HepG2 (cell line): Measurements from ENCODE around the gene FASTKD1. TPM values are rescaled to one million over a fixed set of nuclear protein-coding genes. Genes with fewer than 3 reads are reported as not detected.
A peak's percentile ranks its signal among the peaks of the same experiment; 100 is the strongest.

Source experiments
- BORCS8-MEF2B ChIP-seq: sonication (generic); formaldehyde crosslinking; IDR thresholded peaks from 2 replicates; pipeline ENCODE4 v1.8.0; 2022; ENCODE audit warnings: mild to moderate bottlenecking, missing genetic modification reagents
- CBX5 ChIP-seq: sonication (generic); formaldehyde crosslinking; IDR thresholded peaks from 2 replicates; pipeline ENCODE4 v1.4.0; 2020; ENCODE audit warnings: missing genetic modification reagents, borderline replicate concordance
- CEBPG ChIP-seq: IDR thresholded peaks from 2 replicates; pipeline ENCODE4 v1.6.1; 2016
- FOXA3 ChIP-seq: IDR thresholded peaks from 2 replicates; pipeline ENCODE4 v1.6.1; 2016; ENCODE audit warnings: missing genetic modification reagents, missing compliant biosample characterization
- GFI1 ChIP-seq: sonication (generic); formaldehyde crosslinking; IDR thresholded peaks from 2 replicates; pipeline ENCODE4 v1.5.0; 2020; ENCODE audit warnings: missing genetic modification reagents, mild to moderate bottlenecking, borderline replicate concordance
- KDM1A ChIP-seq: IDR thresholded peaks from 2 replicates; pipeline ENCODE4 v1.6.1; 2016; ENCODE audit warnings: missing compliant biosample characterization
- MIER2 ChIP-seq: IDR thresholded peaks from 2 replicates; pipeline ENCODE4 v1.6.1; 2016; ENCODE audit warnings: missing biosample characterization, missing genetic modification reagents
- MLLT10 ChIP-seq: sonication (generic); formaldehyde crosslinking; IDR thresholded peaks from 2 replicates; pipeline ENCODE4 v1.4.0; 2020; ENCODE audit warnings: missing genetic modification reagents
- REPIN1 ChIP-seq: sonication (generic); formaldehyde crosslinking; IDR thresholded peaks from 2 replicates; pipeline ENCODE4 v1.8.0; 2022; ENCODE audit warnings: missing genetic modification reagents, low read depth, mild to moderate bottlenecking, borderline replicate concordance
- SAP130 ChIP-seq: IDR thresholded peaks from 2 replicates; pipeline ENCODE4 v1.6.1; 2016; ENCODE audit warnings: low read depth
- SMAD3 ChIP-seq: sonication (generic); formaldehyde crosslinking; IDR thresholded peaks from 2 replicates; pipeline ENCODE4 v1.4.0; 2020; ENCODE audit warnings: missing genetic modification reagents
- STAG1 ChIP-seq: sonication (generic); formaldehyde crosslinking; IDR thresholded peaks from 2 replicates; pipeline ENCODE4 v1.4.0; 2020; ENCODE audit warnings: missing genetic modification reagents
- ZFX ChIP-seq: sonication (generic); formaldehyde crosslinking; IDR thresholded peaks from 2 replicates; pipeline ENCODE4 v1.4.0; 2020; ENCODE audit warnings: mild to moderate bottlenecking, low read depth, missing genetic modification reagents, moderate library complexity
- ZKSCAN1 ChIP-seq: fragments of 150-350 bp; IDR thresholded peaks from 2 replicates; pipeline ENCODE4 v1.6.1; 2014; ENCODE audit warnings: low read length
- ZNF547 ChIP-seq: sonication (generic); formaldehyde crosslinking; IDR thresholded peaks from 2 replicates; pipeline ENCODE4 v1.5.1; 2020; ENCODE audit warnings: mild to moderate bottlenecking, missing genetic modification reagents
- ZNF713 ChIP-seq: sonication (generic); formaldehyde crosslinking; IDR thresholded peaks from 2 replicates; pipeline ENCODE4 v1.4.0; 2020; ENCODE audit warnings: mild to moderate bottlenecking, missing genetic modification reagents
- ZSCAN21 ChIP-seq: sonication (generic); formaldehyde crosslinking; IDR thresholded peaks from 2 replicates; pipeline ENCODE4 v1.8.0; 2022; ENCODE audit warnings: mild to moderate bottlenecking, missing genetic modification reagents, moderate library complexity, borderline replicate concordance
- polyA plus RNA-seq, 8 experiments: library from polyadenylated mRNA; depleted of rRNA in 3 of 8; stranded (reverse) in 7 of 8; unstranded in 1 of 8; fragments of >200 nt; fragmentation: Illumina TruSeq in 4 of 8; extraction: Trizol in 4 of 8; gene quantifications; 2 replicates each; pipeline versions ENCODE4 v1.2.1 to v1.2.3, GENCODE V29; 2011 to 2016; ENCODE audit warnings: low read depth in 4 of 8, missing spikeins in 1 of 8, mixed read lengths in 1 of 8; ENCODE audit not compliant: insufficient read depth in 1 of 8
- total RNA-seq, 5 experiments: library from RNA; depleted of rRNA; stranded (reverse); fragments of >200 nt; fragmentation: Illumina TruSeq; extraction: Trizol; gene quantifications; 2 replicates each; pipeline ENCODE4 v1.2.3, GENCODE V29; 2016; ENCODE audit warnings: low read depth in 1 of 5
- TF ChIP-seq, protein P1 (sequence below): IDR thresholded peaks from 2 replicates; pipeline ENCODE4 v1.4.0; 2020; ENCODE audit warnings: mild to moderate bottlenecking, missing genetic modification reagents
- TF ChIP-seq, protein P2 (sequence below): IDR thresholded peaks from 2 replicates; pipeline ENCODE4 v1.6.1; 2016
- TF ChIP-seq, protein P3 (sequence below): IDR thresholded peaks from 2 replicates; pipeline ENCODE4 v1.6.1; 2018; ENCODE audit warnings: missing genetic modification reagents
- TF ChIP-seq, protein P4 (sequence below): sonication (generic); formaldehyde crosslinking; IDR thresholded peaks from 2 replicates; pipeline ENCODE4 v1.5.0; 2020; ENCODE audit warnings: mild to moderate bottlenecking, missing genetic modification reagents, moderate library complexity
- TF ChIP-seq, protein P5 (sequence below): sonication (generic); formaldehyde crosslinking; IDR thresholded peaks from 2 replicates; pipeline ENCODE4 v1.8.1; 2023; ENCODE audit warnings: mild to moderate bottlenecking, inconsistent platforms, moderate library complexity, missing genetic modification reagents, borderline replicate concordance

FASTKD1 gene
- total and polyA plus RNA-seq, 2 of the 13 experiments (the other 11 are each of a cell fraction or from before 2014, with no cell fraction given) = 35.0 to 38.0 TPM

DNA sequence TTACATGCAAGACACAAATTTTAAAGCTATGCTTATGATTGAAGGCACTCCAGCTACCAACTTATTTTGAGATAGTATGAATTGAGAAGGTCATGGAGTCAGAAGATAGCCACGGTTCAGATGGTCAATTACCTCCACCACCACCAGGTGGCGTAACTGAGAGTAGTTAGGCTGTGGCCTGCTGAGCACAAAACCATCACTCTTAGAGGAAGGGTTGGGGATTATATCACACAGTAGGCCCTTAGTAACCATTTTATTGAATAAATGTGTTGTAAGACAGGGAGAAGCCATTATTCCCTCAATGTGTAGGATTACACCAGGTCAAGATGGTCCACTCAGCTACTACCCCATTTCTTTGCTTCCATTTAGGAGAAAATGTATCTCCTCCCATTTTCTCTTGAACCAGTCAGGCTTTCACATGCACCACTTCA, 45.4 kb downstream of the FASTKD1 start (continued):
- TF ChIP-seq REPIN1 (peak; percentile 52; the same call in 1 of the 2 replicates), MLLT10 (CRISPR knock-in tag) (no peak), CEBPG (CRISPR knock-in tag) (no peak), SMAD3 (CRISPR knock-in tag) (peak; percentile 34; the same call in 1 of the 2 replicates), ZSCAN21 (CRISPR knock-in tag) (no peak), ZNF713 (CRISPR knock-in tag) (no peak), GFI1 (0 out of 2 replicates have a peak, but pooled peaks have one; percentile 20), ZNF547 (no peak), MIER2 (CRISPR knock-in tag) (0 out of 2 replicates have a peak, but pooled peaks have one; percentile 19), STAG1 (CRISPR knock-in tag) (peak; percentile 83), ZKSCAN1 (peak; percentile 93), FOXA3 (CRISPR knock-in tag) (0 out of 2 replicates have a peak, but pooled peaks have one; percentile 13), ZFX (CRISPR knock-in tag) (peak; percentile 56), SAP130 (CRISPR knock-in tag) (0 out of 2 replicates have a peak, but pooled peaks have one; percentile 34), KDM1A (CRISPR knock-in tag) (no peak), BORCS8-MEF2B (CRISPR knock-in tag) (no peak), CBX5 (CRISPR knock-in tag) (0 out of 2 replicates have a peak, but pooled peaks have one; percentile 28)
- TF ChIP-seq, protein P1, sequence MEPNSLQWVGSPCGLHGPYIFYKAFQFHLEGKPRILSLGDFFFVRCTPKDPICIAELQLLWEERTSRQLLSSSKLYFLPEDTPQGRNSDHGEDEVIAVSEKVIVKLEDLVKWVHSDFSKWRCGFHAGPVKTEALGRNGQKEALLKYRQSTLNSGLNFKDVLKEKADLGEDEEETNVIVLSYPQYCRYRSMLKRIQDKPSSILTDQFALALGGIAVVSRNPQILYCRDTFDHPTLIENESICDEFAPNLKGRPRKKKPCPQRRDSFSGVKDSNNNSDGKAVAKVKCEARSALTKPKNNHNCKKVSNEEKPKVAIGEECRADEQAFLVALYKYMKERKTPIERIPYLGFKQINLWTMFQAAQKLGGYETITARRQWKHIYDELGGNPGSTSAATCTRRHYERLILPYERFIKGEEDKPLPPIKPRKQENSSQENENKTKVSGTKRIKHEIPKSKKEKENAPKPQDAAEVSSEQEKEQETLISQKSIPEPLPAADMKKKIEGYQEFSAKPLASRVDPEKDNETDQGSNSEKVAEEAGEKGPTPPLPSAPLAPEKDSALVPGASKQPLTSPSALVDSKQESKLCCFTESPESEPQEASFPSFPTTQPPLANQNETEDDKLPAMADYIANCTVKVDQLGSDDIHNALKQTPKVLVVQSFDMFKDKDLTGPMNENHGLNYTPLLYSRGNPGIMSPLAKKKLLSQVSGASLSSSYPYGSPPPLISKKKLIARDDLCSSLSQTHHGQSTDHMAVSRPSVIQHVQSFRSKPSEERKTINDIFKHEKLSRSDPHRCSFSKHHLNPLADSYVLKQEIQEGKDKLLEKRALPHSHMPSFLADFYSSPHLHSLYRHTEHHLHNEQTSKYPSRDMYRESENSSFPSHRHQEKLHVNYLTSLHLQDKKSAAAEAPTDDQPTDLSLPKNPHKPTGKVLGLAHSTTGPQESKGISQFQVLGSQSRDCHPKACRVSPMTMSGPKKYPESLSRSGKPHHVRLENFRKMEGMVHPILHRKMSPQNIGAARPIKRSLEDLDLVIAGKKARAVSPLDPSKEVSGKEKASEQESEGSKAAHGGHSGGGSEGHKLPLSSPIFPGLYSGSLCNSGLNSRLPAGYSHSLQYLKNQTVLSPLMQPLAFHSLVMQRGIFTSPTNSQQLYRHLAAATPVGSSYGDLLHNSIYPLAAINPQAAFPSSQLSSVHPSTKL (CRISPR knock-in tag) = peak; percentile 30; the same call in 1 of the 2 replicates
- TF ChIP-seq, protein P2, sequence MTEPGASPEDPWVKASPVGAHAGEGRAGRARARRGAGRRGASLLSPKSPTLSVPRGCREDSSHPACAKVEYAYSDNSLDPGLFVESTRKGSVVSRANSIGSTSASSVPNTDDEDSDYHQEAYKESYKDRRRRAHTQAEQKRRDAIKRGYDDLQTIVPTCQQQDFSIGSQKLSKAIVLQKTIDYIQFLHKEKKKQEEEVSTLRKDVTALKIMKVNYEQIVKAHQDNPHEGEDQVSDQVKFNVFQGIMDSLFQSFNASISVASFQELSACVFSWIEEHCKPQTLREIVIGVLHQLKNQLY (CRISPR knock-in tag) = no peak
- TF ChIP-seq, protein P3, sequence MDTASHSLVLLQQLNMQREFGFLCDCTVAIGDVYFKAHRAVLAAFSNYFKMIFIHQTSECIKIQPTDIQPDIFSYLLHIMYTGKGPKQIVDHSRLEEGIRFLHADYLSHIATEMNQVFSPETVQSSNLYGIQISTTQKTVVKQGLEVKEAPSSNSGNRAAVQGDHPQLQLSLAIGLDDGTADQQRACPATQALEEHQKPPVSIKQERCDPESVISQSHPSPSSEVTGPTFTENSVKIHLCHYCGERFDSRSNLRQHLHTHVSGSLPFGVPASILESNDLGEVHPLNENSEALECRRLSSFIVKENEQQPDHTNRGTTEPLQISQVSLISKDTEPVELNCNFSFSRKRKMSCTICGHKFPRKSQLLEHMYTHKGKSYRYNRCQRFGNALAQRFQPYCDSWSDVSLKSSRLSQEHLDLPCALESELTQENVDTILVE (CRISPR knock-in tag) = peak; percentile 59; the same call in 1 of the 2 replicates
- TF ChIP-seq, protein P4, sequence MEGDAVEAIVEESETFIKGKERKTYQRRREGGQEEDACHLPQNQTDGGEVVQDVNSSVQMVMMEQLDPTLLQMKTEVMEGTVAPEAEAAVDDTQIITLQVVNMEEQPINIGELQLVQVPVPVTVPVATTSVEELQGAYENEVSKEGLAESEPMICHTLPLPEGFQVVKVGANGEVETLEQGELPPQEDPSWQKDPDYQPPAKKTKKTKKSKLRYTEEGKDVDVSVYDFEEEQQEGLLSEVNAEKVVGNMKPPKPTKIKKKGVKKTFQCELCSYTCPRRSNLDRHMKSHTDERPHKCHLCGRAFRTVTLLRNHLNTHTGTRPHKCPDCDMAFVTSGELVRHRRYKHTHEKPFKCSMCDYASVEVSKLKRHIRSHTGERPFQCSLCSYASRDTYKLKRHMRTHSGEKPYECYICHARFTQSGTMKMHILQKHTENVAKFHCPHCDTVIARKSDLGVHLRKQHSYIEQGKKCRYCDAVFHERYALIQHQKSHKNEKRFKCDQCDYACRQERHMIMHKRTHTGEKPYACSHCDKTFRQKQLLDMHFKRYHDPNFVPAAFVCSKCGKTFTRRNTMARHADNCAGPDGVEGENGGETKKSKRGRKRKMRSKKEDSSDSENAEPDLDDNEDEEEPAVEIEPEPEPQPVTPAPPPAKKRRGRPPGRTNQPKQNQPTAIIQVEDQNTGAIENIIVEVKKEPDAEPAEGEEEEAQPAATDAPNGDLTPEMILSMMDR = peak; percentile 91
- TF ChIP-seq, protein P5, sequence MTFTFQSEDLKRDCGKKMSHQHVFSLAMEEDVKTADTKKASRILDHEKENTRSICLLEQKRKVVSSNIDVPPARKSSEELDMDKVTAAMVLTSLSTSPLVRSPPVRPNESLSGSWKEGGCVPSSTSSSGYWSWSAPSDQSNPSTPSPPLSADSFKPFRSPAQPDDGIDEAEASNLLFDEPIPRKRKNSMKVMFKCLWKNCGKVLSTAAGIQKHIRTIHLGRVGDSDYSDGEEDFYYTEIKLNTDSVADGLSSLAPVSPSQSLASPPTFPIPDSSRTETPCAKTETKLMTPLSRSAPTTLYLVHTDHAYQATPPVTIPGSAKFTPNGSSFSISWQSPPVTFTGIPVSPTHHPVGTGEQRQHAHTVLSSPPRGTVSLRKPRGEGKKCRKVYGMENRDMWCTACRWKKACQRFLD (CRISPR knock-in tag) = no peak
